Neutrophil (primary cell): ENCODE measurements around the gene GEN1.

ENCODE experiments used
- H3K27ac ChIP-seq: fragments of 200-600 bp; sonication (generic); 2 replicates; pipeline ENCODE4 v1.5.1; 2016; ENCODE audit warnings: mild to moderate bottlenecking, moderate library complexity
- H3K27me3 ChIP-seq: fragments of 200-600 bp; sonication (generic); 2 replicates; pipeline ENCODE4 v1.6.0; 2016; ENCODE audit warnings: mild to moderate bottlenecking
- H3K36me3 ChIP-seq: fragments of 200-600 bp; sonication (generic); 2 replicates; pipeline ENCODE4 v1.5.1; 2017
- H3K4me1 ChIP-seq, 2 experiments: fragments of 200-600 bp in 1 of 2; sonication (generic) in 1 of 2; 1 replicate in 1 of 2; 2 replicates in 1 of 2; pipeline versions ENCODE4 v1.5.1 to v1.6.1; 2013 to 2016; ENCODE audit warnings: low read depth in 1 of 2, low read length in 1 of 2, mild to moderate bottlenecking in 1 of 2, moderate library complexity in 1 of 2; ENCODE audit not compliant: control insufficient read depth in 1 of 2, insufficient read depth in 1 of 2
- H3K4me3 ChIP-seq, 2 experiments: fragments of 200-600 bp in 1 of 2; sonication (generic) in 1 of 2; 1 replicate in 1 of 2; 2 replicates in 1 of 2; pipeline ENCODE4 v1.5.1; 2013 to 2016; ENCODE audit warnings: low read depth in 1 of 2, low read length in 1 of 2, mild to moderate bottlenecking in 1 of 2, moderate library complexity in 1 of 2
- H3K9me3 ChIP-seq: fragments of 200-600 bp; sonication (generic); 2 replicates; pipeline ENCODE4 v1.5.1; 2016
- CTCF ChIP-seq: fragments of 200-600 bp; sonication (generic); IDR thresholded peaks from 2 replicates; pipeline ENCODE4 v1.5.1; 2016; ENCODE audit warnings: antibody characterized with exemption

The GEN1 gene

GRCh38 chr2:17795309-17795708 is 41.4 kb downstream of the GEN1 start:
- H3K27ac ChIP-seq, result no peak overlapping the region
- H3K27me3 ChIP-seq, result peaks cover 21% of the 10 kb centered on the region
- no peaks in the 10 kb centered on the region for H3K36me3 ChIP-seq
- H3K4me3 ChIP-seq, result no peak overlapping the region
- no peaks in the 10 kb centered on the region for H3K9me3 ChIP-seq
- TF ChIP-seq CTCF, result no peak
- no peaks in the 10 kb centered on the region for H3K4me1 ChIP-seq

GRCh38 chr2:17798338-17798737 is 44.4 kb downstream of the GEN1 start:
- Histone ChIP-seq H3K27ac (no peak overlapping the region), H3K4me3 (no peak overlapping the region), H3K4me1 (no peaks in the 10 kb centered on the region), H3K9me3 (no peaks in the 10 kb centered on the region), H3K27me3 (no peaks in the 10 kb centered on the region), H3K36me3 (no peaks in the 10 kb centered on the region)
- TF ChIP-seq CTCF, result no peak

GRCh38 chr2:17799301-17800120 is 45.6 kb downstream of the GEN1 start:
- Histone ChIP-seq H3K27me3 (peaks cover 8% of the 10 kb centered on the region), H3K27ac (no peak overlapping the region), H3K36me3 (no peaks in the 10 kb centered on the region), H3K9me3 (no peaks in the 10 kb centered on the region), H3K4me1 (no peaks in the 10 kb centered on the region), H3K4me3 (no peak overlapping the region)
- no peak for TF ChIP-seq CTCF

- Histone ChIP-seq H3K36me3 (no peaks in the 10 kb centered on the region), H3K27me3 (peaks cover 8% of the 10 kb centered on the region), H3K4me1 (no peaks in the 10 kb centered on the region), H3K4me3 (no peak overlapping the region), H3K9me3 (no peaks in the 10 kb centered on the region), H3K27ac (no peak overlapping the region)
- TF ChIP-seq CTCF, result no peak
Observed at GRCh38 chr2:17800219-17800618, 46.3 kb downstream of the GEN1 start.

- H3K4me1 ChIP-seq, result no peaks in the 10 kb centered on the region
- H3K36me3 ChIP-seq, result no peaks in the 10 kb centered on the region
- no peak for TF ChIP-seq CTCF
- no peak overlapping the region for H3K4me3 ChIP-seq
- no peaks in the 10 kb centered on the region for H3K9me3 ChIP-seq
- H3K27me3 ChIP-seq, result peaks cover 8% of the 10 kb centered on the region
- no peak overlapping the region for H3K27ac ChIP-seq
Observed at GRCh38 chr2:17800693-17801458, 46.9 kb downstream of the GEN1 start.
